ENCODE measurements around the gene PFKFB4. TPM values are rescaled to one million over a fixed set of nuclear protein-coding genes. Genes with fewer than 3 reads are reported as not detected.

Gene PFKFB4
- total and polyA plus RNA-seq, 9 of the 15 experiments (the other 6 are each of a cell fraction or from before 2014, with no cell fraction given): 0.92 to 56.3 (median 13.5) TPM

GRCh38 chr3:48553361-48553760 is 3.2 kb downstream of the PFKFB4 start:
- DNase-seq (ENCODE audit: extremely low read depth in 1 of 4, low spot score in 3 of 4): no peak
- no peak for FAIRE-seq
- H3K9me3 ChIP-seq (replicated peaks; ENCODE audit: control insufficient read depth, insufficient read depth, low read depth, low read length): no peaks in the 10 kb centered on the region
- no peak overlapping the region for H2AFZ ChIP-seq (ENCODE audit: low read depth, low read length)
- intact Hi-C loops (cut with micrococcal nuclease): loop anchor here (10.0 kb wide), 1 partner anchor 279 kb away; no protein-coding TSS in a partner anchor
- ATAC-seq: no peak
- no peak overlapping the region for H3K9ac ChIP-seq (ENCODE audit: insufficient read depth in 1 of 2, low read depth in 2 of 2, low read length in 2 of 2)
- H3K27ac ChIP-seq (ENCODE audit: extremely low read depth, low read depth, low read length): no peak overlapping the region; the same call in 2 of the 3 replicates
- 93% methylated on average over 4 of the region's 5 CpGs for WGBS (ENCODE audit: insufficient coverage, low coverage, missing lambda C conversion rate)
- ChIA-PET CTCF (ENCODE audit: low intra/inter-chr PET ratio) (no interaction called here), POLR2A (interaction anchor here (0.8 kb wide), 1 partner anchor 24 kb away, joined by 3 read pairs; no protein-coding TSS in a partner anchor)
- H4K20me1 ChIP-seq (replicated peaks; ENCODE audit: control insufficient read depth, insufficient read depth, low read length): peaks cover 6% of the 10 kb centered on the region; the same call in 1 of the 2 replicates
- peaks cover 11% of the 10 kb centered on the region for H3K9me1 ChIP-seq (ENCODE audit: control insufficient read depth, insufficient read depth, low read length)
- peaks cover 22 to 37% of the 10 kb centered on the region in 2 experiments; a peak in 4 of 5 replicates for H3K4me1 ChIP-seq (replicated peaks in 1 of 2; ENCODE audit: control insufficient read depth in 2 of 2, insufficient read depth in 2 of 2, low read length in 2 of 2)
- H3K4me2 ChIP-seq (ENCODE audit: insufficient read depth, low read length): peak overlapping the region; percentile 84; the same call in 1 of the 2 replicates
- in situ Hi-C loops (cut with MboI): no loop called here
- BruUV-seq (replicated peaks): no TSS peak
- peaks cover 47% of the 10 kb centered on the region; the same call in 2 of the 3 replicates for H3K36me3 ChIP-seq (ENCODE audit: control insufficient read depth, insufficient read depth, low read length)
- peaks cover 53% of the 10 kb centered on the region for H3K79me2 ChIP-seq (ENCODE audit: control insufficient read depth, insufficient read depth, low read length)
- no peak for TF ChIP-seq CHD1 (IDR thresholded peaks at IDR 0.05; ENCODE audit: low read length)
- TF ChIP-seq POLR2B (IDR thresholded peaks at IDR 0.05; ENCODE audit: low read depth, partially characterized antibody): no peak
- no peak for TF ChIP-seq ARID2 (IDR thresholded peaks at IDR 0.05)
- no peak for TF ChIP-seq POLR3A (IDR thresholded peaks at IDR 0.05; ENCODE audit: borderline replicate concordance, extremely low read depth, insufficient read depth, insufficient read length)
- H3K4me3 ChIP-seq: no peak overlapping the region
- no peaks in the 10 kb centered on the region for H3K27me3 ChIP-seq (ENCODE audit: control insufficient read depth in 2 of 2, insufficient read depth in 2 of 2, low read length in 2 of 2)

All from K562 (cell line).